ENCODE measurements around the gene HDAC11.

- TF ChIP-seq EZH2 (IDR thresholded peaks at IDR 0.05; ENCODE audit: insufficient read depth, poor library complexity, severe bottlenecking) (no peak), EZH2phosphoT487 (IDR thresholded peaks at IDR 0.05; ENCODE audit: insufficient read depth, low read depth) (no peak)
Measured at GRCh38 chr3:13482106-13482690, 2.1 kb downstream of the HDAC11 start.

Data from GM23248 (cell line).